SK-N-DZ (cell line): ENCODE data around the gene TXNRD2.

Source experiments
- DNase-seq: peaks from one replicate; pipeline ENCODE4 v3.0.0-alpha.2; 2015; ENCODE audit warnings: low spot score

Gene TXNRD2

DNA sequence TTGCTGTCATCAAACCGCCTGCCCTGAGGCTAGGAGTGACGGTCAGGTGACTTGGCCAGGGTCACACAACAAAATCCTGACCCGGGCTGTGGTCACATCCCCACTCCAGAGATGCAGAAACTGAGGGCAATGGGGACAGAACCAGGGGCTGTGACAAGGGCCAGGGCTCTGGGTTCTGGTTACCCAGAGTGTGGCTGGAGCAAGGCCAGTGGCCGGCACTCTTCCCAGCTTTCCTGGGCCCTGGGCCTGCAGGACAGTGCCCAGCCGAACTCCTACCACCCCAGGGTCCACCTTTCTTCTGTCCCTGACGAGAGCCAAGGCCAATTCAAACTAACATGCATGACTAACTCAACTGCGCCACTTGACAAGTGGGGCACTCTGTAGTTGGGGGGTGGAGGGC is 39.1 kb upstream of the TXNRD2 start:
- DNase-seq = no peak

DNA sequence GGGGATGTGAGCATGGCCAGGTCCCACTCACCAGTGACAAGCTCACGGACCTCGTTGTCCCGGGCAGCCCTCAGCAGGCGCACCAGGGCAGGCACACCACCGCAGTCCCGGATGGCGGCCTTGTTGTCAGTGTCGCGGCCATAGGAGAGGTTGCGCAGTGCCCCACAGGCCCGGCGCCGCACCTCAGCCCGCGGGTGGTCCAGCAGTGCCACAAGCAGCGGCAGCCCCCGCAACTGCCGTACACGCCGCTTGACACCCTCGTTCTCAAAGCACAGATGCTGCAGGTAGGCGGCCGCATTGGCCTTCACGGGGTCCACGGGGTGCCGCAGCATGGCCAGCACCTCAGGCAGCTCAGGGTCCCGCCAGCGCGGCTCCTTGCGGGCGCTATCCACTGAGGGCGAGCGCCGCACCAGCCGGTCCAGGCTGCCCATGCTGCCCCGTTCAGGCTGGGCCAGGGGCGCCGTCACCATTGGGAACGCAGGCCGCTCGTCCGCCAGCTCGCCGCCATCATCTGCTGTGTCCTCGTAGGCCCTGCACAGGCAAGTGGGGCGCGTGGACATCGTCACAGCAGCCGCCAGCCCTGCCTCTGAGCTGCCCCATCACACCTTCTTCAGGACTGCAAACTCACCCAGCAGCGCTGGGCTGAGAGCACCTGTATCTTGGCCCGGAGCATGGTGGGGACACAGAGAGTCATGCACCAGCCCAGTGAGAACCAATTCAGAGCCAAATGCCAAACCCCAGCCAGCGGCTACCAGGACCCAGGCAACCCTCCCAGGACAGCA is 38.3 kb upstream of the TXNRD2 start:
- no peak for DNase-seq

DNA sequence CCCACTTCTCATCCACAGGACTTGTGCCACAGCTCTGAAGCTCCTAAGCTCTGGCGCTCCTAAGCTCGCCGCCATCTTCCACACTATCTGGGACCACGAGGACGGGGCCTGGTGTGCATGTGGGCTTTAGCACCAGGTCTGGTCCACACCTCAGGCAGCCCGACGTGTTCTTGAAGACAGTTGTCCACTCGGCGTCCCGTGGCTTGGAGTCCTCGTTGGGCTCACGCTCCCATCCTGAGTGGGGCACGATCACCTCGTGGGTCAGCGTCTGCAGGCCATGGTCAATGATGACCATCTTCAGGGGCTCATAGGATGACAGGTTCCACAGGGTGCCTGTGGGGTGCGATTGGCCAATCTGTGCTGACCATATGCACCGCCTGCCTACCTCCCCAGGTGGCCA is 37.1 kb upstream of the TXNRD2 start:
- DNase-seq = no peak

DNA sequence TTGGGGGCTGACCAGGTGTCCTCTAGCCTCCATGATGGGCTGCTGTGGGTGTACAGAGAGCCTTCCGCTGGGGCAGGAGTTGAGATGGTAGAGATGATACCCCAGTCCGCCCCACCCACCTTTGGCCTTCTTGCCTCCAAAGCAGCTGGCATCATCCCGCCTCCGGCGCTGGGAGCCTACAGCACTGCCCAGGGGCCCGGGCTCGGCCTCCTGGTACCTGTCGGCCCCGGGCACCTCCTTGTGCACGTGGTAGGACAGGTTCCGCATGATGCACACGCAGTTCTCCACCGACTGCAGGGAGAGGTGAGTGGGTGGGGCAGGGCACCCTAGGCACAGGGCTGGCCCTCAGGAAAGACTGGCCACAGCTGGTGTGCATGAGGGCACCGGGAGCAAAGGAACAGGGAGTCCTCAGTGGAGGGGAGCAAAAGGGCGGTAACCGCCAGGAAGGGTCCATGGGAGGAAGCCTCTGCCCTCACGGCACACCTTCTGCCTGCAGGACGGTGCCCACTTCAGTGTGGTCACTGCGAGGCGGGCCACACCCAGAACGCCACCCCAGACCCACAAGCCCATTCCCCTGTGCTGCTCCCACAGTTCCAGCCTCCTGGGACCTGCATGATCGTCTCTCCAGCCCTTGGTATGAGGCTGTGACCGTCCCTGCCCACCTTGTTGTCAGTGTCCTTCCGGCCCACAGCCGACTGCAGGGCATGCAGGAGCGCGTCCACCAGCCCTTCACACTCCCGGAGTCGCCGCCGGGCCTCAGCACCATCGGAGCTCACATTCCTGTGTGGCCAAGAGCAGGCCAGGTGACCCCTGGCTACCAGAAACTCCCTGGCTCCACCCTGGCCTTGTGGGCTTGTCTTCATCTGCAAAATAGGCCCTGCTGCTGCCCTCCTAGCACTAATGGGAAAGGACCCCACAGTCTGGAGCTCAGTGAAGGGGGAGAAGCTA is 36.0 kb upstream of the TXNRD2 start:
- no peak for DNase-seq

DNA sequence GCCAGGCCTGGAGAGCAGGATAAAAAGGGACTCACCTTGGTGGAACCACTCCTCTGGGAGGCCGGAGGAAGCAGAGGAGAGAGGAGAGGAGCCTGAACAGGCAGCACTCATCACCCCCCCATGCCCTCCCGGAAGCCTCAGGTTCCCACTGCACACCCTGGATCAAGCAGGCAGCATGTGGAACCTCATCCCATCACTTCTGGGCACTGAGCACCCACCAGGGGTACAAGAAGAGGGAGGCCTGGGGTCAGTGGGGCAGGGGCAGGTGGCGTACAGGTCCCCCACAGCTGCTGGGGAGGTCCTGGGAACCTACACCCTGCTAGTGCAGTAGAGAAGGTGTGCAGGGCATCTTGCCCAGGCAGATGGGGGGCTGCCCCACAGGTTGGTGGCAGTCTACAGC is 35.1 kb upstream of the TXNRD2 start:
- no peak for DNase-seq

- no peak for DNase-seq
Measured at GRCh38 chr22:19975707-19976035, 34.1 kb upstream of the TXNRD2 start.

DNA sequence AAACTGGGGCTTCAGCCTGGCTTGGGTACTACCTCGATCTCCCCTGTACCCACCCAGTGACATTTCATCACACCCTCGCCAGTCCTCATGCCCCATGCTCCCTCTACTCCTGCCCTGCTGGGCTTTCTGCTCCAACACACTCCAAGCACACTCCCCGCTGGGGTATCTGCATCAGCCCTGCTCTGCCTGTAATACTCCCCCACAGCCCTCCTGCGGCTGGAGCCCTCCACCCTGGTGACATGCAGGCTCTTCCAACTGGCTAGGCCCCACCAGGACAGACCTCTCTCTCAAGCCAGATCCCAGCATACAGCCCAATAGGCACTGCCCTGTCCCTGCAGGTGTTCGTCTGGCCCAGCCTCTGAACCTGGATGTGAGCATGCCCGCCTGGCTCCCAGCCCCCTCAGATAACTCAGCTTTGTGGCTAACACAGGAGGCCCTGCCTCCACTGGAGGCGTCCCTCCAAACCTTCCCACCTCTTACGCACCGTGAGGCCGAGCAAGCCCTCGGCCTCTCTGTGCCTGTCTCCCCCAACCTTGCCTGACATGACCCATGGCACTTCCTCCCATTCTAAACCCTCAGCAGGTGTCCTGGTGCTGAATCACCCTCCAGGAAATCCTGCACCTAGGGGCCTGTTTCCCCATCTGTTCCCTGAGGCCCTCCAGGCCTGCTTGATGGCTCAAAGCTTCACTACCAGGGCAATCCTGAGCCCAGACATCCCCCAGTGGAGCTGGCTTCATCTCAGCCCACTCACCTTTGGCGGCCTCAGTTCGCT is 33.5 kb upstream of the TXNRD2 start:
- no peak for DNase-seq

- DNase-seq = peak; percentile 88
Measured at GRCh38 chr22:19974268-19974861, 32.7 kb upstream of the TXNRD2 start.

DNA sequence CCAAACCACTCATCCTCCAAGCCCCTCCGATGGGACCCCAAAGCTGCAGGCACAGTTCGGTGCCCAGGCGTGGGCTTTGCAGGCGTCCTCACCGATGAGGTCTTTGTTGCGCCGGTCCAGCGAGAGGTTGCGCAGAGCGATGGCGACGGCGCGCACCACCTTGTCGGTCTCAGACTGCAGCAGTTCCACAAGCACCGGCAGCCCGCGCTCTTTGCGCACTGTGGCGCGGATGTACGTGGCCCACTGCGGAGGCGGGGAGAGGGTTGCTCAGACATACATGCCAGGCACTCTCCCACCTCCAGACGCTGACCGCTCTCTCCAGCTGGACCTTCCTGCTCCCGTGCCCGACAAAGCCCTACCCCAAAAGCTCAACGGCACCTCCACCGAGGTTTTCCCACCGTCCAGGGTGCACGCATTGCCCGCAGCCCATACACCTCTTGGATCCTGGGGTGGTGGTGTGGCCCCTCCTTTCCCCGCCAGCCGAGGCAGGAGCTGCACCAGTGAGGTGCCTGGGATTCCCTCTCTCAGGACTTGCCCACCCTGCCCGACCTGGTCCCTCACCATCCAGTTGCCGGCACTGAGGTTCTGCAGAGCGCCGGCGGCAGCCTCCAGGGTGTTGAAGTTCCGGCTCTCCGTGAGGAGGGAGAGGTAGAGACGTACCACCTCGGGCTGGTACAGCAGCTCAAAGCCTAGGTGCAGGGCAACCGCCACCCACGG is 32.1 kb upstream of the TXNRD2 start:
- no peak for DNase-seq

GRCh38 chr22:19972652-19973550 is 31.3 kb upstream of the TXNRD2 start:
- DNase-seq = no peak

DNA sequence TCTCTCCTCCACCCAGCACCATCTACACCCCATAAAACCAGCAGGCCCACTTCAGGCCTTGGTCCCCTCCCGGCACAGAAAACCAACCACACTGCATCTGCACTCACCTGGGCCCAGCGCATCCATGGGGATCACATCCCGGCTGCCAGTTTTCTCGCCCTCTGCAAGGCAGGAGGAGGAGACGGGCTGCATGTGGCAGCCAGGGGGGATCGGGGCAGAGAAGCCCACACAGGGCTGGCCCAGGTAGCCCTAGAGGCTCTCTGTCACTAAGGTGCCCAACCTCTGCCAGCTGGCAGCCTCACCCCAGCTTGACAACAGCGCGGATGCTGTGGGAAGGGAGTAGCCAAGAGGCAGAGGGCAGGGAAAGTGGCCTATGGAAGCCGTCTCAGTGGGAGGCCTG is 30.6 kb upstream of the TXNRD2 start:
- DNase-seq = no peak

DNA sequence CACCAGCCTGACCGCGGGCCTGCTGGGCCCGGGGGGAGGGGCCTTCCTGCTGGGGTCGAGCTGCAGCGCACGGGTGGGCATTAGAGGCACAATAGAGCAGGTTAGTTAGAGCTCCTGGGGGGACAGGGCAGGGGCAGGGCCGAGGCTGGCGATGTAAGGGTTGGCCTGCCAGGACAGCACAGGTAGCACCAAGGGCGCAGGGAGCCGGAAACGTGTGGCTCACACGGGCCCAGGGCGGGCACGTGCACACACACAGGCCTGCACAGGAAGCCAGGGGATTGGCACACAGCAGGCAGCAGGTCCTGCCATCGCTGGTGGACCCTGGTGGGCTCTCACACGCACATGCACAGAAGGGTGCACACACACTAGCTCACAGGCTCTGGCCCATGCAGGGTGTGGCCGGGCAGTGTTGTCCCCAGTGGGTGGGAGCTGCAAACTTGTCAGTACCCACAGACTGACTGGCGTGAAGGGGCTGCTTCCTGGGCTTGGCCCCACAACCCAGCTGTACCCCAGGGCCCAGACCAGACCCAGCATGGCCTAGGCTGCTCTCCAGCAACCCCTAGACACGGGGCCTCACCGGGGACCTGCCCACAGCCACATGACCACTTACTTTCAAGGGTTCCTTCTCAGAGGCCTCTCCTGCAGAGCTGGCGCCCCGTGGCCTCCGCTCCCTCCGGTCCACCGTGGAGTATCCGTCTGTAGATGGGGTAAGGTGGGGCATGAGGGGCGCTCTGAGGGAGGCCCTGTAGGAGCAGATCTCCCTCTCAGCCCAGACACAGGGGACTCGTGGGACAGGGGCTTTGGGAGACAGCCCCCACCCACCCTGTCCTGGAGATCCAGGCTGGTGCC is 29.9 kb upstream of the TXNRD2 start:
- no peak for DNase-seq

GRCh38 chr22:19970479-19971275 is 29.1 kb upstream of the TXNRD2 start:
- DNase-seq = peak; percentile 62

- DNase-seq = no peak
Measured at GRCh38 chr22:19970031-19970478, 28.4 kb upstream of the TXNRD2 start.

DNA sequence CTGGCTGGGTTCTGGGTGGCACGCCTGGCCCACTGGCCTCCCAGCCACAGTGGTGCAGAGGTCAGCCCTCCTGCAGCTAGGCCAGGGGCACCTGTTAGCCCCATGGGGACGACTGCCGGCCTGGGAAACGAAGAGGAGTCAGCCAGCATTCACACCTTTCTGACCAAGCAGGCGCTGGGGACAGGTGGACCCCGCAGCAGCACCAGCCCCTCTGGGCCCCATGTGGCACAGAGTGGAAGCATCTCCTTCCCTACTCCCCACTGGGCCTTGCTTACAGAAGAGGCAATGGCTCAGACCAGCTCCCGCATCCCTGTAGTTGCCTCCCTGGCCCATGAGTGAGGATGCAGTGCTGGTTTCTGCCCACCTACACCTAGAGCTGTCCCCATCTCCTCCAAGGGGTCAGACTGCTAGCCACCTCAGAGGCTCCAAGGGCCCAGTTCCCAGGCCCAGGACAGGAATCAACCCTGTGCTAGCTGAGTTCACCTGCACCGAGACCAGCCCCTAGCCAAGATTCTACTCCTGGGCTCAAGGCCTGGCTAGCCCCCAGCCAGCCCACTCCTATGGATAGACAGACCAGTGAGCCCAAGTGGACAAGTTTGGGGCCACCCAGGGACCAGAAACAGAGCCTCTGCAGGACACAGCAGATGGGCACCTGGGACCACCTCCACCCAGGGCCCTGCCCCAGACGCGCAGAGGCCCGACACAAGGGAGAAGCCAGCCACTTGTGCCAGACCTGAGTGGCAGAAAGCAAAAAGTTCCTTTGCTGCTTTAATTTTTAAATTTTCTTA is 27.7 kb upstream of the TXNRD2 start:
- no peak for DNase-seq

- no peak for DNase-seq
Measured at GRCh38 chr22:19968450-19968891, 26.9 kb upstream of the TXNRD2 start.

GRCh38 chr22:19967850-19968449 is 26.3 kb upstream of the TXNRD2 start:
- DNase-seq = no peak
